ENCODE results near the gene REXO4. TPM values are rescaled to one million over a fixed set of nuclear protein-coding genes. Genes with fewer than 3 reads are reported as not detected.
"Not testable (repeated sequence)": the region's sequence is repeated elsewhere in the genome, so short reads cannot be mapped to it uniquely, and the experiment has no call there.

The REXO4 gene
- total and polyA plus RNA-seq, 10 of the 15 experiments (the other 5 are each of a cell fraction or from before 2014, with no cell fraction given), result 2.7 to 43.9 (median 30.5) TPM

- TF ChIP-seq ZNF592 (IDR thresholded peaks at IDR 0.05) (no peak), SRF (IDR thresholded peaks at IDR 0.05; ENCODE audit: low read depth in 2 of 2, low read length in 2 of 2) (no peak), TARDBP (IDR thresholded peaks at IDR 0.05; ENCODE audit: borderline replicate concordance) (no peak), RAD51 (IDR thresholded peaks at IDR 0.05) (no peak), MEF2A (IDR thresholded peaks at IDR 0.05; ENCODE audit: insufficient read depth, low read depth, low read length) (no peak), ESRRA (IDR thresholded peaks at IDR 0.05; ENCODE audit: low read length) (no peak), TCF12 (IDR thresholded peaks at IDR 0.05; ENCODE audit: low read depth, low read length) (no peak), RCOR1 (conservative IDR thresholded peaks at IDR 0.05; ENCODE audit: low read depth, low read length) (no peak), REST (IDR thresholded peaks at IDR 0.05; ENCODE audit: low read depth, low read length) (no peak), ZBTB4 (CRISPR knock-in tag; IDR thresholded peaks at IDR 0.05) (no peak)
Measured at GRCh38 chr9:133377721-133378216, 40.0 kb downstream of the REXO4 start (continued).

- H3K27ac ChIP-seq (ENCODE audit: control insufficient read depth, insufficient read depth); H2AFZ ChIP-seq (ENCODE audit: control insufficient read depth, low read depth, low read length); H3K9ac ChIP-seq (ENCODE audit: control insufficient read depth, insufficient read depth, low read length); in situ Hi-C loops (cut with MboI); BruUV-seq (replicated peaks); ATAC-seq; FAIRE-seq; H3K4me1 ChIP-seq (ENCODE audit: control insufficient read depth, insufficient read depth, low read length); H3K9me3 ChIP-seq (replicated peaks; ENCODE audit: control insufficient read depth, insufficient read depth, low read length); DNase-seq (ENCODE audit: low read depth, low spot score); H3K36me3 ChIP-seq (ENCODE audit: control insufficient read depth in 2 of 2, insufficient read depth in 2 of 2, low read length in 1 of 2); H3K4me3 ChIP-seq; H4K20me1 ChIP-seq (ENCODE audit: control insufficient read depth, insufficient read depth); H3K4me2 ChIP-seq (ENCODE audit: control insufficient read depth, insufficient read depth); H3K27me3 ChIP-seq (replicated peaks in 1 of 2; ENCODE audit: control insufficient read depth in 2 of 2, insufficient read depth in 2 of 2, low read length in 1 of 2): not testable (repeated sequence)
- ChIA-PET CTCF (interaction anchor here (1.2 to 1.8 kb wide), 6 partner anchors 10 to 138 kb away, joined by 3 to 4 read pairs (median 3); no protein-coding TSS in a partner anchor), SMC1A (ENCODE audit: uncharacterized antibody, unreplicated experiment) (interaction anchor here (0.9 to 1.7 kb wide), 3 partner anchors 29 to 103 kb away, joined by 3 to 4 read pairs (median 3); partner anchors contain the start of genes MED22 and RPL7A), POLR2A (interaction anchor here (0.8 to 2.9 kb wide), 5 partner anchors 12 to 1015 kb away, joined by 3 to 12 read pairs (median 4); partner anchors contain the start of genes MED22, REXO4, RPL7A and SURF1), RAD21 (ENCODE audit: unreplicated experiment) (interaction anchor here (1.1 to 1.6 kb wide), 2 partner anchors 17 to 29 kb away, joined by 4 read pairs; partner anchors contain the start of genes MED22 and RPL7A)
- intact Hi-C loops (cut with micrococcal nuclease; ENCODE audit: unreplicated experiment), result loop anchor here (5.0 kb wide), 1 partner anchor 40 kb away; the partner anchor contains the start of gene REXO4
- peaks cover 36% of the 10 kb centered on the region for H3K79me2 ChIP-seq (ENCODE audit: control insufficient read depth, insufficient read depth, low read length)
- 89% methylated on average over 14 of the region's 14 CpGs for WGBS (ENCODE audit: insufficient coverage, insufficient replicate concordance, low lambda C conversion rate, missing lambda C conversion rate)
Measured at GRCh38 chr9:133377280-133377679, 40.5 kb downstream of the REXO4 start.

Data from GM12878 (cell line).